Parathyroid adenoma (tissue), 2 donors: ENCODE data around the gene SYT2.
"Not testable (repeated sequence)": the region's sequence is repeated elsewhere in the genome, so short reads cannot be mapped to it uniquely, and the experiment has no call there.

ENCODE experiments used
- H2AFZ ChIP-seq: fragments of 300-600 bp; sonication (generic); one replicate; pipeline ENCODE4 v1.7.0; 2017; ENCODE audit warnings: antibody characterized with exemption, mild to moderate bottlenecking
- H3K27ac ChIP-seq: fragments of 300-600 bp; sonication (generic); one replicate; pipeline ENCODE4 v1.7.0; 2017
- H3K27me3 ChIP-seq: fragments of 300-600 bp; sonication (generic); one replicate; pipeline ENCODE4 v1.7.0; 2017; ENCODE audit warnings: low read length; ENCODE audit not compliant: control insufficient read depth, insufficient read depth
- H3K36me3 ChIP-seq: fragments of 300-600 bp; sonication (generic); one replicate; pipeline ENCODE4 v1.7.0; 2017; ENCODE audit warnings: low read length; ENCODE audit not compliant: control insufficient read depth, insufficient read depth
- H3K4me1 ChIP-seq: fragments of 300-600 bp; sonication (generic); one replicate; pipeline ENCODE4 v1.7.0; 2017; ENCODE audit warnings: control low read depth
- H3K4me2 ChIP-seq: fragments of 300-600 bp; sonication (generic); one replicate; pipeline ENCODE4 v1.7.0; 2017; ENCODE audit warnings: low read length
- H3K4me3 ChIP-seq: fragments of 300-600 bp; sonication (generic); one replicate; pipeline ENCODE4 v1.7.0; 2017; ENCODE audit warnings: low read depth, low read length
- H3K79me2 ChIP-seq: fragments of 300-600 bp; sonication (generic); one replicate; pipeline ENCODE4 v1.7.0; 2017; ENCODE audit warnings: control low read depth
- H3K9ac ChIP-seq: fragments of 300-600 bp; sonication (generic); one replicate; pipeline ENCODE4 v1.7.0; 2017; ENCODE audit warnings: mild to moderate bottlenecking
- H3K9me3 ChIP-seq: fragments of 300-600 bp; sonication (generic); one replicate; pipeline ENCODE4 v1.7.0; 2017; ENCODE audit warnings: low read length; ENCODE audit not compliant: control insufficient read depth
- CTCF ChIP-seq: fragments of 300-600 bp; sonication (generic); IDR thresholded peaks from one replicate; pipeline ENCODE4 v1.7.0; 2017; ENCODE audit warnings: antibody characterized with exemption, mild to moderate bottlenecking
- donor health status: primary hyperparathyroidism.

The SYT2 gene

GRCh38 chr1:202624088-202624780, 86.0 kb downstream of the SYT2 start:
- no peak for TF ChIP-seq CTCF
- Histone ChIP-seq H3K27me3 (no peaks in the 10 kb centered on the region), H3K9me3 (no peaks in the 10 kb centered on the region), H3K27ac (no peak overlapping the region), H3K9ac (no peak overlapping the region), H3K36me3 (no peaks in the 10 kb centered on the region), H3K4me2 (no peak overlapping the region), H3K4me3 (no peak overlapping the region), H2AFZ (no peak overlapping the region), H3K79me2 (no peaks in the 10 kb centered on the region), H3K4me1 (no peaks in the 10 kb centered on the region)

- H3K27me3 ChIP-seq: not testable (repeated sequence)
Observed at GRCh38 chr1:202623476-202623875, 86.8 kb downstream of the SYT2 start.

GRCh38 chr1:202623075-202623474, 87.2 kb downstream of the SYT2 start:
- Histone ChIP-seq H3K4me3 (no peak overlapping the region), H3K27ac (no peak overlapping the region), H3K79me2 (no peaks in the 10 kb centered on the region), H3K36me3 (no peaks in the 10 kb centered on the region), H3K9me3 (no peaks in the 10 kb centered on the region), H3K4me2 (no peak overlapping the region), H2AFZ (no peak overlapping the region), H3K27me3 (no peaks in the 10 kb centered on the region), H3K9ac (no peak overlapping the region), H3K4me1 (no peaks in the 10 kb centered on the region)
- TF ChIP-seq CTCF: no peak

More at GRCh38 chr1:202623476-202623875, 86.8 kb downstream of the SYT2 start:
- H3K9me3 ChIP-seq, H3K36me3 ChIP-seq, H2AFZ ChIP-seq, H3K4me3 ChIP-seq, H3K4me1 ChIP-seq, H3K9ac ChIP-seq, H3K79me2 ChIP-seq, H3K27ac ChIP-seq, H3K4me2 ChIP-seq: not testable (repeated sequence)

- no peaks in the 10 kb centered on the region for H3K79me2 ChIP-seq
- no peaks in the 10 kb centered on the region for H3K4me1 ChIP-seq
- no peak overlapping the region for H3K4me2 ChIP-seq
- no peak overlapping the region for H3K9ac ChIP-seq
- no peak overlapping the region for H2AFZ ChIP-seq
- H3K27me3 ChIP-seq: no peaks in the 10 kb centered on the region
- H3K36me3 ChIP-seq: no peaks in the 10 kb centered on the region
- no peak overlapping the region for H3K27ac ChIP-seq
- H3K9me3 ChIP-seq: no peaks in the 10 kb centered on the region
- H3K4me3 ChIP-seq: no peak overlapping the region
- TF ChIP-seq CTCF: no peak
Observed at GRCh38 chr1:202622388-202622787, 87.9 kb downstream of the SYT2 start.

GRCh38 chr1:202621446-202621845, 88.8 kb downstream of the SYT2 start:
- Histone ChIP-seq H3K4me2 (no peak overlapping the region), H3K36me3 (no peaks in the 10 kb centered on the region), H3K27me3 (no peaks in the 10 kb centered on the region), H3K9ac (no peak overlapping the region), H3K79me2 (no peaks in the 10 kb centered on the region), H3K4me1 (no peaks in the 10 kb centered on the region), H3K4me3 (no peak overlapping the region), H3K9me3 (no peaks in the 10 kb centered on the region), H3K27ac (no peak overlapping the region), H2AFZ (no peak overlapping the region)
- no peak for TF ChIP-seq CTCF

- not testable (repeated sequence) for H3K79me2 ChIP-seq, H3K4me1 ChIP-seq, H3K4me3 ChIP-seq, H3K27ac ChIP-seq, H2AFZ ChIP-seq, H3K9ac ChIP-seq, H3K36me3 ChIP-seq, H3K4me2 ChIP-seq, H3K9me3 ChIP-seq, H3K27me3 ChIP-seq
Observed at GRCh38 chr1:202620036-202620435, 90.2 kb downstream of the SYT2 start.
